Measurements from ENCODE around the gene TERB1.
A peak's percentile ranks its signal among the peaks of the same experiment; 100 is the strongest.

The TERB1 gene

DNA sequence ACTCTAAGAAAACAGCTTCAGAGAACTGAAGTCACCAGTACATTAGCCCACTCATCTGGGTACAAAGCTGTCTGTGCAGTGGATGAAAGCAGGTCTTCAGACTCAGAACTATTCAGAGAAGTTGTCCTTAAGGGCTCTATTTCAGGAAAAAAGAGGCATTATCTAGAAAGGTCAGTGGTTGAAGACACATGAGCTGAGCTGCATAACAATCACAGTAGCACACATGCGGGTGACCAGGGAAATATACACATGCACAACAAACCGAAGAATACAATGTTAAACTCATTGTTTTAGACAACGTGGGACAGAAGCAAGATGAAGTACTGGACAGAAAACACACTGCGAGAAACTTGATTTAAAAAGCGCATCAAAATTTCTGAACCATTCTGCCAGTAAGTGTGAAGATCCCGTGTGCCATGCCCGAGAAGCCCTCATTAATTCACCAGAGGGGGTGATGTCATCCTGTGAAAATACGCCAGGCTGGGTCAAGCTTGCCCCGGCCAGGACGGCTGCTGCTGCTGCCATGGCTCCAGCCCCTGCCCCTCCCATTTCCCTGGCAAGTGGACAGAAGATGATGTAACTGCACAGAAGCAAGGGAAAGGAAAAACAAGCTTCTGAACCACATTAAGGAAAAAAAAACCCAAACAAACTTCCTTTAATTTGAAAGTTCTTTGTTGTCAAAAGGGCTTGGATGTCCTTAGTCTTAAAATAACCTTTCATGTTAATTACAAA lies 60.0 kb downstream of the TERB1 start (continued):
- no peak for TF ChIP-seq ZNF791 (tag by site-specific recombination; IDR thresholded peaks at IDR 0.05)
- no peak for TF ChIP-seq ZNF621 (tag by site-specific recombination; IDR thresholded peaks at IDR 0.05)
- peak; percentile 66 for TF ChIP-seq ZNF366 (tag by site-specific recombination; conservative IDR thresholded peaks at IDR 0.05)
- no peak for TF ChIP-seq ZNF280D (tag by site-specific recombination; IDR thresholded peaks at IDR 0.05)
- no peak for TF ChIP-seq ZNF157 (tag by site-specific recombination; IDR thresholded peaks at IDR 0.05)
- TF ChIP-seq KLF10 (tag by site-specific recombination; IDR thresholded peaks at IDR 0.05): peak; percentile 96
- TF ChIP-seq ZNF639 (tag by site-specific recombination; IDR thresholded peaks at IDR 0.05): no peak
- 0 out of 2 replicates have a peak, but pooled peaks have one; percentile 22 for TF ChIP-seq ZBTB20 (tag by site-specific recombination; IDR thresholded peaks at IDR 0.05)
- peak; percentile 20; the same call in 1 of the 2 replicates for TF ChIP-seq SP3 (tag by site-specific recombination; IDR thresholded peaks at IDR 0.05)
- TF ChIP-seq KLF9 (tag by site-specific recombination; IDR thresholded peaks at IDR 0.05; ENCODE audit: low read depth): peak; percentile 75
- TF ChIP-seq, protein P1, sequence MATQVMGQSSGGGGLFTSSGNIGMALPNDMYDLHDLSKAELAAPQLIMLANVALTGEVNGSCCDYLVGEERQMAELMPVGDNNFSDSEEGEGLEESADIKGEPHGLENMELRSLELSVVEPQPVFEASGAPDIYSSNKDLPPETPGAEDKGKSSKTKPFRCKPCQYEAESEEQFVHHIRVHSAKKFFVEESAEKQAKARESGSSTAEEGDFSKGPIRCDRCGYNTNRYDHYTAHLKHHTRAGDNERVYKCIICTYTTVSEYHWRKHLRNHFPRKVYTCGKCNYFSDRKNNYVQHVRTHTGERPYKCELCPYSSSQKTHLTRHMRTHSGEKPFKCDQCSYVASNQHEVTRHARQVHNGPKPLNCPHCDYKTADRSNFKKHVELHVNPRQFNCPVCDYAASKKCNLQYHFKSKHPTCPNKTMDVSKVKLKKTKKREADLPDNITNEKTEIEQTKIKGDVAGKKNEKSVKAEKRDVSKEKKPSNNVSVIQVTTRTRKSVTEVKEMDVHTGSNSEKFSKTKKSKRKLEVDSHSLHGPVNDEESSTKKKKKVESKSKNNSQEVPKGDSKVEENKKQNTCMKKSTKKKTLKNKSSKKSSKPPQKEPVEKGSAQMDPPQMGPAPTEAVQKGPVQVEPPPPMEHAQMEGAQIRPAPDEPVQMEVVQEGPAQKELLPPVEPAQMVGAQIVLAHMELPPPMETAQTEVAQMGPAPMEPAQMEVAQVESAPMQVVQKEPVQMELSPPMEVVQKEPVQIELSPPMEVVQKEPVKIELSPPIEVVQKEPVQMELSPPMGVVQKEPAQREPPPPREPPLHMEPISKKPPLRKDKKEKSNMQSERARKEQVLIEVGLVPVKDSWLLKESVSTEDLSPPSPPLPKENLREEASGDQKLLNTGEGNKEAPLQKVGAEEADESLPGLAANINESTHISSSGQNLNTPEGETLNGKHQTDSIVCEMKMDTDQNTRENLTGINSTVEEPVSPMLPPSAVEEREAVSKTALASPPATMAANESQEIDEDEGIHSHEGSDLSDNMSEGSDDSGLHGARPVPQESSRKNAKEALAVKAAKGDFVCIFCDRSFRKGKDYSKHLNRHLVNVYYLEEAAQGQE (tag by site-specific recombination; IDR thresholded peaks at IDR 0.05): no peak
- TF ChIP-seq PATZ1 (tag by site-specific recombination; IDR thresholded peaks at IDR 0.05): peak; percentile 83
- TF ChIP-seq GLI2 (tag by site-specific recombination; IDR thresholded peaks at IDR 0.05; ENCODE audit: borderline replicate concordance, low read depth): no peak
- TF ChIP-seq BCL11A (tag by site-specific recombination; IDR thresholded peaks at IDR 0.05; ENCODE audit: low read depth): peak; percentile 82
- no peak for TF ChIP-seq ZSCAN5A (tag by site-specific recombination; IDR thresholded peaks at IDR 0.05)
- TF ChIP-seq ZNF2 (tag by site-specific recombination; IDR thresholded peaks at IDR 0.05): no peak

All from HEK293 (cell line).